ENCODE measurements around the gene BPIFA1.

Gene BPIFA1

DNA sequence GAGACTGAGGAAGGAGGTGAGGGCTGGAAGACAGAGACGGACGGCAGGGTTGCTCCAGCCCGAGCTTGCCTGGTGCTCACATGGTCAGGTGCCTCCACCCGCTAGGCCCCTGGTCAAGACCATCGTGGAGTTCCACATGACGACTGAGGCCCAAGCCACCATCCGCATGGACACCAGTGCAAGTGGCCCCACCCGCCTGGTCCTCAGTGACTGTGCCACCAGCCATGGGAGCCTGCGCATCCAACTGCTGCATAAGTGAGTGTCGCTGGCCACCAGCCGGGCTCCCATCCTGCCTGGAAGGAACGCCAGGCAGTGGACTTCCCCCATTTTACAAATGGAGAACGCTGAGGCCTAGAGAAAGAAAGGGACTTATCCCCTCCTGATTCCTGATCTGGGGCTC is 55.1 kb downstream of the BPIFA1 start:
- H3K27ac ChIP-seq, result no peak overlapping the region

DNA sequence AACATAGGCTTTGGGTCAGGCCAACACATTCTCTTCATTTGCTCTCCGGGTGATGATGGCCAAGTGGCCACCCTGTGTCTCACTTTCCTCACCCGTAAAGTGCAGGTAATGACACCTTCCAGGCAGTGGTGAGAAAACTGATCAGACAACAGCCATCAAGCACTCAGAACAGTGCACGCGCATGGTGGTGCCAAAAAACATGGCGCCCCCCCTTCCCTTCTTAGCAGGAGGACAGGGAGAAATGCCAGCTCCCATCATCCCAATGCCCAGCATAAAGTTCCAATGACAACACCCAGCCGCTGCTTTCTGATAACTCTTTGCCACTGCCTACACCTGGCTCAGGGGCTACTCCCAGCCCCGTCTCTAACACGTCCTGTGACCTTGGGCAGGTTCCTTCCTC is 55.6 kb downstream of the BPIFA1 start:
- no peak overlapping the region for H3K27ac ChIP-seq
- TF ChIP-seq, protein P1, sequence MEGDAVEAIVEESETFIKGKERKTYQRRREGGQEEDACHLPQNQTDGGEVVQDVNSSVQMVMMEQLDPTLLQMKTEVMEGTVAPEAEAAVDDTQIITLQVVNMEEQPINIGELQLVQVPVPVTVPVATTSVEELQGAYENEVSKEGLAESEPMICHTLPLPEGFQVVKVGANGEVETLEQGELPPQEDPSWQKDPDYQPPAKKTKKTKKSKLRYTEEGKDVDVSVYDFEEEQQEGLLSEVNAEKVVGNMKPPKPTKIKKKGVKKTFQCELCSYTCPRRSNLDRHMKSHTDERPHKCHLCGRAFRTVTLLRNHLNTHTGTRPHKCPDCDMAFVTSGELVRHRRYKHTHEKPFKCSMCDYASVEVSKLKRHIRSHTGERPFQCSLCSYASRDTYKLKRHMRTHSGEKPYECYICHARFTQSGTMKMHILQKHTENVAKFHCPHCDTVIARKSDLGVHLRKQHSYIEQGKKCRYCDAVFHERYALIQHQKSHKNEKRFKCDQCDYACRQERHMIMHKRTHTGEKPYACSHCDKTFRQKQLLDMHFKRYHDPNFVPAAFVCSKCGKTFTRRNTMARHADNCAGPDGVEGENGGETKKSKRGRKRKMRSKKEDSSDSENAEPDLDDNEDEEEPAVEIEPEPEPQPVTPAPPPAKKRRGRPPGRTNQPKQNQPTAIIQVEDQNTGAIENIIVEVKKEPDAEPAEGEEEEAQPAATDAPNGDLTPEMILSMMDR (IDR thresholded peaks at IDR 0.05), result no peak
- TF ChIP-seq ZFX (IDR thresholded peaks at IDR 0.05; ENCODE audit: borderline replicate concordance), result no peak

More for the DNA sequence above, 55.1 kb downstream of the BPIFA1 start:
- TF ChIP-seq ZFX (IDR thresholded peaks at IDR 0.05; ENCODE audit: borderline replicate concordance), result no peak
- TF ChIP-seq, protein P1 (IDR thresholded peaks at IDR 0.05), result no peak

DNA sequence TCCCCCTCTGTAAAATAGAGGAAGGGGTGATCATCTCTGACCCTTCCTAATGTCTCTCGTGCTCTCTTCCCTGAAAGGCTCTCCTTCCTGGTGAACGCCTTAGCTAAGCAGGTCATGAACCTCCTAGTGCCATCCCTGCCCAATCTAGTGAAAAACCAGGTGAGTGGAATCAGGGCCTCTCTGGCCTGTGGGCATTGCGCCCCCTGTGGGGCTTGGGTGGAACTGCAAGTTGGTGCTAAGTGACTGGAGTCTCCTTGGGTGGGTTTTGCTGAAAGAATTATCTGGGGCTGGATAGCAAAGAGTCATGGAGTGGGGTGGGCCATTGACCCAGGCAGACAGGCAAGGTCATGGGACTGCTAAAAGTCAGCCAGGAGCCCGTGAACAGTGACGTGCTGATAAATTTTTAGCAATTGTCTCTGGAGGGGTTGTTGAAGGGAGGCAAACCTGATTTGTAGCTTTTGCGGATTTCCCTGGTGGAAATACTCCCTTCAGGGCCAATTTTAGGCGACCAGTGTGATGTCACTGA is 56.1 kb downstream of the BPIFA1 start:
- no peak for TF ChIP-seq ZFX (IDR thresholded peaks at IDR 0.05; ENCODE audit: borderline replicate concordance)
- TF ChIP-seq, protein P1 (IDR thresholded peaks at IDR 0.05), result peak; percentile 99

More for the DNA sequence above, 56.1 kb downstream of the BPIFA1 start:
- no peak overlapping the region for H3K27ac ChIP-seq
